Measurements from ENCODE around the gene MYB. TPM values are rescaled to one million over a fixed set of nuclear protein-coding genes. Genes with fewer than 3 reads are reported as not detected.
"Not testable (repeated sequence)": the region's sequence is repeated elsewhere in the genome, so short reads cannot be mapped to it uniquely, and the experiment has no call there.

Gene MYB
- total and polyA plus RNA-seq, 2 donors (not counting 1 experiment from before 2014, with no cell fraction given), result under 0.01 to 0.16 TPM

GRCh38 chr6:135137826-135138225, 43.3 kb upstream of the MYB start:
- no peak overlapping the region for H3K9ac ChIP-seq (ENCODE audit: insufficient read depth, low read length)
- no peak overlapping the region for H3K4me2 ChIP-seq (ENCODE audit: extremely low read depth, insufficient read depth, low read length)
- H2AFZ ChIP-seq (ENCODE audit: low read length), result no peak overlapping the region
- no peaks in the 10 kb centered on the region for H3K9me3 ChIP-seq (ENCODE audit: control insufficient read depth, insufficient read depth, low read depth, low read length)
- DNase-seq (ENCODE audit: low read depth in 2 of 2), result no peak
- H3K4me3 ChIP-seq (replicated peaks in 1 of 4; ENCODE audit: control extremely low read depth in 1 of 4, insufficient read depth in 1 of 4, low read depth in 3 of 4, low read length in 4 of 4), result no peak overlapping the region
- H3K27me3 ChIP-seq (ENCODE audit: control insufficient read depth, insufficient read depth, low read length), result peaks cover 8% of the 10 kb centered on the region
- no peaks in the 10 kb centered on the region for H3K4me1 ChIP-seq (ENCODE audit: control insufficient read depth, extremely low read depth, insufficient read depth, low read length)
- no peaks in the 10 kb centered on the region for H3K79me2 ChIP-seq (ENCODE audit: control insufficient read depth, insufficient read depth, low read length)
- TF ChIP-seq CTCF (conservative IDR thresholded peaks at IDR 0.05 in 1 of 2, IDR thresholded peaks at IDR 0.05 in 1 of 2; ENCODE audit: low read depth in 1 of 2, low read length in 2 of 2) (no peak), EZH2 (IDR thresholded peaks at IDR 0.05; ENCODE audit: low read length, missing control alignments) (no peak)
- H4K20me1 ChIP-seq (ENCODE audit: control insufficient read depth, extremely low read depth, insufficient read depth, low read length), result no peaks in the 10 kb centered on the region
- H3K36me3 ChIP-seq (ENCODE audit: control insufficient read depth, insufficient read depth, low read length), result no peaks in the 10 kb centered on the region
- H3K27ac ChIP-seq (ENCODE audit: insufficient read depth, low read length), result no peak overlapping the region

GRCh38 chr6:135141182-135141581, 39.9 kb upstream of the MYB start:
- Histone ChIP-seq H3K4me1 (ENCODE audit: control insufficient read depth, extremely low read depth, insufficient read depth, low read length) (no peaks in the 10 kb centered on the region), H3K9me3 (ENCODE audit: control insufficient read depth, insufficient read depth, low read depth, low read length) (no peaks in the 10 kb centered on the region), H3K4me3 (replicated peaks in 1 of 4; ENCODE audit: control extremely low read depth in 1 of 4, insufficient read depth in 1 of 4, low read depth in 3 of 4, low read length in 4 of 4) (no peak overlapping the region), H4K20me1 (ENCODE audit: control insufficient read depth, extremely low read depth, insufficient read depth, low read length) (no peaks in the 10 kb centered on the region), H3K36me3 (ENCODE audit: control insufficient read depth, insufficient read depth, low read length) (no peaks in the 10 kb centered on the region), H3K9ac (ENCODE audit: insufficient read depth, low read length) (no peak overlapping the region), H3K4me2 (ENCODE audit: extremely low read depth, insufficient read depth, low read length) (no peak overlapping the region), H3K27ac (ENCODE audit: insufficient read depth, low read length) (no peak overlapping the region), H3K79me2 (ENCODE audit: control insufficient read depth, insufficient read depth, low read length) (no peaks in the 10 kb centered on the region), H3K27me3 (ENCODE audit: control insufficient read depth, insufficient read depth, low read length) (peaks cover 6% of the 10 kb centered on the region), H2AFZ (ENCODE audit: low read length) (no peak overlapping the region)
- no peak for DNase-seq (ENCODE audit: low read depth in 2 of 2)
- TF ChIP-seq EZH2 (IDR thresholded peaks at IDR 0.05; ENCODE audit: low read length, missing control alignments) (no peak), CTCF (conservative IDR thresholded peaks at IDR 0.05 in 1 of 2, IDR thresholded peaks at IDR 0.05 in 1 of 2; ENCODE audit: low read depth in 1 of 2, low read length in 2 of 2) (no peak)

- Histone ChIP-seq H3K9ac (ENCODE audit: insufficient read depth, low read length) (no peak overlapping the region), H3K27ac (ENCODE audit: insufficient read depth, low read length) (no peak overlapping the region), H3K4me3 (replicated peaks in 1 of 4; ENCODE audit: control extremely low read depth in 1 of 4, insufficient read depth in 1 of 4, low read depth in 3 of 4, low read length in 4 of 4) (no peak overlapping the region), H3K27me3 (ENCODE audit: control insufficient read depth, insufficient read depth, low read length) (peaks cover 6% of the 10 kb centered on the region), H3K9me3 (ENCODE audit: control insufficient read depth, insufficient read depth, low read depth, low read length) (no peaks in the 10 kb centered on the region), H3K4me1 (ENCODE audit: control insufficient read depth, extremely low read depth, insufficient read depth, low read length) (peaks cover 2% of the 10 kb centered on the region), H3K36me3 (ENCODE audit: control insufficient read depth, insufficient read depth, low read length) (no peaks in the 10 kb centered on the region), H4K20me1 (ENCODE audit: control insufficient read depth, extremely low read depth, insufficient read depth, low read length) (no peaks in the 10 kb centered on the region), H3K79me2 (ENCODE audit: control insufficient read depth, insufficient read depth, low read length) (no peaks in the 10 kb centered on the region), H3K4me2 (ENCODE audit: extremely low read depth, insufficient read depth, low read length) (no peak overlapping the region), H2AFZ (ENCODE audit: low read length) (no peak overlapping the region)
- TF ChIP-seq CTCF (conservative IDR thresholded peaks at IDR 0.05 in 1 of 2, IDR thresholded peaks at IDR 0.05 in 1 of 2; ENCODE audit: low read depth in 1 of 2, low read length in 2 of 2) (no peak), EZH2 (IDR thresholded peaks at IDR 0.05; ENCODE audit: low read length, missing control alignments) (no peak)
- DNase-seq (ENCODE audit: low read depth in 2 of 2), result no peak
Measured at GRCh38 chr6:135141728-135142127, 39.4 kb upstream of the MYB start.

- not testable (repeated sequence) for H3K79me2 ChIP-seq (ENCODE audit: control insufficient read depth, insufficient read depth, low read length); H3K9ac ChIP-seq (ENCODE audit: insufficient read depth, low read length); H3K4me3 ChIP-seq (replicated peaks in 1 of 4; ENCODE audit: control extremely low read depth in 1 of 4, insufficient read depth in 1 of 4, low read depth in 3 of 4, low read length in 4 of 4); H4K20me1 ChIP-seq (ENCODE audit: control insufficient read depth, extremely low read depth, insufficient read depth, low read length); H3K27ac ChIP-seq (ENCODE audit: insufficient read depth, low read length); H3K9me3 ChIP-seq (ENCODE audit: control insufficient read depth, insufficient read depth, low read depth, low read length); H3K36me3 ChIP-seq (ENCODE audit: control insufficient read depth, insufficient read depth, low read length); H2AFZ ChIP-seq (ENCODE audit: low read length); DNase-seq (ENCODE audit: low read depth in 2 of 2); H3K4me1 ChIP-seq (ENCODE audit: control insufficient read depth, extremely low read depth, insufficient read depth, low read length); H3K27me3 ChIP-seq (ENCODE audit: control insufficient read depth, insufficient read depth, low read length); H3K4me2 ChIP-seq (ENCODE audit: extremely low read depth, insufficient read depth, low read length)
Measured at GRCh38 chr6:135142232-135142631, 38.9 kb upstream of the MYB start.

Data from fibroblast of lung (primary cell).